GM18499 (cell line): ENCODE measurements around the gene ANO3.

Source experiments
- ATAC-seq: cut with Tn5 transposase; IDR thresholded peaks from one replicate; pipeline ENCODE4 v1.9.1; 2021; ENCODE audit warnings: moderate number of reproducible peaks; ENCODE audit not compliant: insufficient read depth, unreplicated experiment

ANO3 gene

DNA sequence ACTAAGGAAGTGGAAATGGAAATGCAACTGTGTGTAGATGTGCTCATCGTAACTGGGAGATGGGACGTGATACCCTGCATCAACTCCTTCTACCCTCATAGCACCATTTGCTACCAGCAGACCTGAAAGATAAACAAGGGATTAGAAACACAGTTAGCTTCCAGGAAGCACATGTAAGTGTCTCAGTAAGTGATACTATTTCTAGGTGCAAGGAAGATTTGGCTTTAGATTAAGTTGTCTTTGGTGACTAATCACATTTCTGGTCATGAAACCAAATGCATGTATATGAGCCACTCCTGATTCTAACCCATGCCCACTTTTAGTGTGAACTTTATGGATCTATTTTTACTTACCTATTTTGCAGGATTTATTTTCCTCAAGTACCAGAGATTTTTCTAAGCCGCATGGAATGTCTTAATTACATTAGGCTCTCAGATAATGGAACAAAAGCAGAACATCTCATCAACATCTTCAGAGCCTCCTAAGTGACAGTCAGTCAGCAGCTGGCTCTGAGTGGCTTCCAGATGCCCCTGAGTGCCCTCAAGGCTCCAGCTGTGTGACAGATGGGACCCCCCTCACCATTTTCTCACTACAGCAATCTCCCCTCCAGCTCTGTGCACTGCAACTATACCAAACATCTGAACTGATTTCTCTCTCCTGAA, 368.8 kb downstream of the ANO3 start:
- no peak for ATAC-seq

DNA sequence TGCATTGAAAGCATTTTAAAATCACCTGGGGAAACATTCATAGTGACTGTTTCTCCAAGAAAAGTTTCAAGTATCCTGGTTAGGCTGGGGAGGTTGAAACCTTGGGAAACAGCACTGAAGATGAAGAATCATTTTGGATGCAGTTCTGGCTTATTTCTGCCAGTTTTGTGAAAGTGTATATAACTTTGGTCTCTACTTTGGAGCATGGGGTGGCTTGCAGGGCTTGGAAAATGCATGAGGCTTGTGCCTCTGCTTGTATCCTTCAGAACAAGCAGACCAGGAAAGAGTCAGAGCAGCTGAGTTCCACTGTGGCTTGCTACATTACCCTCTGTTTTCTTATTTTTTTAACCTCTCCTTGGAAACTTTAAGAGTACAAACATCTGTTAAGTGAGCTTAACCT, 370.5 kb downstream of the ANO3 start:
- ATAC-seq: no peak

DNA sequence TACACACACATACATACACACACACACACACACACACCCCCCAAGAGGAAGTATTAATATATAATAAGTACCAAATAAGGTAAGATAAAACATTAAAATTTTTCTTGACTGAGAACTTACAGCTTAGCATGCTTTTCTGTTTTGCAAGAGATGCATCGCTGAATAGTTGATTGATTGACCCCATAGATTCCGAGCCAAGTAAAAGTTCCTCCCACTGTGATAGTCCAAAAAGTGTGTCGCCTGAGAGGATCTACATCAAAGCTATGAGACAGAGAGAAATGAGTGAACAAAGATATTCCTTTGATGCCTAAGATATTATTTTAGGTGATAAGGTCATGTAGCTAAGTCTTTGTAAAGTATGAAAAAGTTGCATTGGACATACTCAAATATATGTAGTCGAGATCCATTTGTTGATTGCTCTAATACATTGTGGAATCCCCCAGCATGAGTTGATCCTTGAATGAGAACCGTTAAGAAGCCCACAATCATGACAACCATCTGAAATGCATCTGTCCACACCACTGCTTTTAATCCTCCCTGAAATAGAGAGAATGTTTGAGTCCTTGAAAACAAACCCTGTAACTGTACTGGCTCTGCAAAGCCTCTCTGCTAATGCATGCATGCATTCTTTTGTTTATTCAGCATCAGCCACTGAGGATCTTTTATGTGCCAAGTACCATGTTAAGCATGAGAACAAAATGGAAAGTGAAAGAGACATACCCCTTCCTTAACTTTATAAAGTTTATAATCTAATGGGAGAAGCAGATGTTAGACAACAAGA, 371.7 kb downstream of the ANO3 start:
- ATAC-seq: no peak

DNA sequence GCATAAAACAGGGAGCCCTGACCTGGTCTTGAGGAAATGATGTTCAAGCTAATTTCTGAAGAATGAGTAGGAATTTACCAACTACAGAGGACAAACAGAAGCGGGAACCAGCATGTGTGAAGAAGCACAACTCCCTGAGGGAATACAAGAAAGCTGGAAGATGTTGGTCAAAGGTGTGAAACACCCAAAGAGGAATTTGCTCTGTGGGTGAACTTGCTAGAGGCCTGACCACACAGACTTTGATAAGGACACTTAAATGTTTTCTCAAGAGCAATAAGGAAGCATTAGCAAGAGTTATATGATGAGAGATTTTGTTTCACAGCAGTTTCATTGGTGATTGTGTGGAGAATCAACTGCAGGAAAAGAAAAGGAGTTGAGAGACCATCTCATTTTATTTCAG, 372.3 kb downstream of the ANO3 start:
- no peak for ATAC-seq

DNA sequence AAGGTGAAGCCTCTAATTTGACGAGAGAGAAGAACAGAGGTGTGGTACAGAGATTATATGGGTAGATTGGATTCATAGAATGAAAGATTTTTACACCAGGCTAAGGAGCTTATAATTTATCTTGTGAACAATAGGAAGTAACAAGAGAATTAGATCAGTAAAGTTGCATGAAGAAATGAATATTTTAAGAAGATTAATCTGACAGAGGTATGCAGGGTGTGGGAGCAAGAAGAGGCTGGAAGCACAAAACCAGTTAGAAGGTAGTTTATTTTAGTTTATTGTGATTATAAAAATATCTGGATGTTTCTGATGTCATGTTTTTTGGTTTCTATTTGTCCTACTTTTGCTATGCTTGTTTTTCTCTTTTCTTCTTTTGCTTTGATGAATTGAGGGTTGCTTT, 374.3 kb downstream of the ANO3 start:
- ATAC-seq: no peak

DNA sequence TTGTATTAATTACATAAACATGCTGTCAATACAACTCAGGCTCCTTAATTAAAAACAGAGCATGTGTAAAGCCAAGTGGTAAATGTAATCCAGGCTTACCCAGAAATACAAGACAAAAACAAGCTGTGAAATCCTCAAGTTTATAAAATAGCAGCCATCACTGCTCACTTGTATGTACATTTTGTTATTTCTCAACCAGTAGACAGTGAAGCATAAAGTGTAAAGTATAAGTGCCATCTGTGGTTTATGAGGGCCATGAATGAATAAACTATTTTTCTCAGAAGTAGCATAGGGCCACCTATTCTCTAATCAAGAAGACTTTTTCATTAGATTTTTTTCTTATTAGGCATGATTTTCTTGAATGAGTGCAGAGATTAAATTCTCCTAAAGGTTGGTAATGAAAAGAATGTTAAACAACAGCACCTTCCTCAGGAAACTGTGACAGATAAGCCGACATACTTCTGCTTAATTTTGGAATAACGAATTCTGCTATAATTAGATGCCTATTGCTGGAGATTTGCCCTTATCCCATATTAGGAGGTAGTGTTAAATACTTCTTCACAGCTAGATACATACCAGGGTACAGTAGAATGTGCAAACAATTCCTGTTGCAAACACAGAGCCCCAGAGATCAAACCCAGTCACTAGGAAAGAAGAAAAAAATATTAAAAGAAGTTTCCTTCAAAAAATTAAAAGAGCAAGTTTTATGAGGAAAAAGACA, 377.0 kb downstream of the ANO3 start:
- ATAC-seq: no peak

DNA sequence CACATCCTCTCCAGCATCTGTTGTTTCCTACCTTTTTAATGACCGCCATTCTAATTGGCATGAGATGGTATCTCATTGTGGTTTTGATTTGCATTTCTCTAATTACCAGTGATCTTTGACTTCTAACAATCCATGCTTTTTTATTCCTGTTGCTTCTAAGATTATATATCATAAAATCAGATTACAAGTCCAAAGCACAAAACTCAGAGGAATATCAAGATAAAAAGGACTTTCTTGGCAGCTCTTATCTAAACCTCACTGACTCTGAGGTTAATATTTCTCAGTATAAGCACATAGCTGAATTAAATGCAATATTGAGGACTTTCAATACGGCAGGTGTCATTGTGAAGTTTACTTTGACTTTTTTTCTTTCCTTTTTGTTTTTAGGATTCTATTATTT, 378.6 kb downstream of the ANO3 start:
- no peak for ATAC-seq

DNA sequence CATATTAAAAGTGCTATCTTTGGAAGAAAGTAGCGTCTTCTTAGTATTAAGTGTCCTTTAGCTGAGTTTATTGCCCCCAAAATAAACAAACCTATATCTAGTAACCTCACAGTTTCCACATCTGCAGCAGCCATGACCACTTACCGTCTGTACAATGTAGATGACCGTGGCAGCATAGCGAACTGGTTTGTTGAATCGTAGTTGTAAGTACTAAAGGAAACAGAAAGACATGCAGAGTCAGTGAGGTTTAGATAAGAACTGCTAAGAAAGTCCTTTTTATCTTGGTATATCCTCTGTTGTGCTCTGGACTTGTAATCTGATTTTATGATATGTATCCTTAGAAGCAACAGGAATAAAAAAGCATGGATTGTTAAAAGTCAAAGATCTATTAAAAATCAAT, 380.6 kb downstream of the ANO3 start:
- no peak for ATAC-seq
